NCI-H2029 (cell line): ENCODE results near the gene OR1I1.

ENCODE experiments used
- DNase-seq: peaks from one replicate; lab custom pipeline; 2025; lab: John Stamatoyannopoulos, UW

Gene OR1I1

DNA sequence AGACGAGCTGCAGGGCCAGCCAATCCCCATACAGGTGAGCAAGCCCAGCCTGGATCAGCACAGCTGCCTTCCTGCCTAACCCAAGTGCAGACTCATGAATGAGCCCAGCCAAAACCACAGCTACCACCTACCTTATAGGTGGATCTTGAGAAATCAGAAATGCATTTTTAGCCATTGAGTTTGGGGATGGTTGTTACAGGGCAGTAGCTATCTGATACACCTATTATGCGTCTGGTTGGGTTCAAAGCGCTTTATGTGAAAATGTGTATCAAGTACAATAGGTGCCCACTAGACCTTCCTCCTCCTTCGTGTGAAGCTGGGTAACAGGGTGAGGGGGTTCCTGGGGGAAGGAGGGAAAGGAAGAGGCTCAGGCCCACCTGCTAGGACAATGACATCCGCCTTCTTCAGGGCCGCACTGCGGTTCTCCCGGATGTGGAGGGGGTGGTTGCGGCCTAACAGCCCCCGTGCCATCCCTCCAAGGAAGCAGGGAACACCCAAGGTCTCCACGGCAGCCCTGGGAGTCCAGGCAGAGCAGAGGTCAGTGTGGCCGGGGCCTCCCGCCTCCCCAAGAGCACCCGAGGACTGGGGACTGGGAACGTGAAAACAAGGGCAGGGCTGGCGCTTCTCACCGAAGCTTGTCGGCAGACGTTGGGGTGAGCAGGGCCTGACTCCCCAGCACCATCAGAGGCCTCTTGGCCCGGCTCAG lies 36.9 kb downstream of the OR1I1 start:
- no peak for DNase-seq

DNA sequence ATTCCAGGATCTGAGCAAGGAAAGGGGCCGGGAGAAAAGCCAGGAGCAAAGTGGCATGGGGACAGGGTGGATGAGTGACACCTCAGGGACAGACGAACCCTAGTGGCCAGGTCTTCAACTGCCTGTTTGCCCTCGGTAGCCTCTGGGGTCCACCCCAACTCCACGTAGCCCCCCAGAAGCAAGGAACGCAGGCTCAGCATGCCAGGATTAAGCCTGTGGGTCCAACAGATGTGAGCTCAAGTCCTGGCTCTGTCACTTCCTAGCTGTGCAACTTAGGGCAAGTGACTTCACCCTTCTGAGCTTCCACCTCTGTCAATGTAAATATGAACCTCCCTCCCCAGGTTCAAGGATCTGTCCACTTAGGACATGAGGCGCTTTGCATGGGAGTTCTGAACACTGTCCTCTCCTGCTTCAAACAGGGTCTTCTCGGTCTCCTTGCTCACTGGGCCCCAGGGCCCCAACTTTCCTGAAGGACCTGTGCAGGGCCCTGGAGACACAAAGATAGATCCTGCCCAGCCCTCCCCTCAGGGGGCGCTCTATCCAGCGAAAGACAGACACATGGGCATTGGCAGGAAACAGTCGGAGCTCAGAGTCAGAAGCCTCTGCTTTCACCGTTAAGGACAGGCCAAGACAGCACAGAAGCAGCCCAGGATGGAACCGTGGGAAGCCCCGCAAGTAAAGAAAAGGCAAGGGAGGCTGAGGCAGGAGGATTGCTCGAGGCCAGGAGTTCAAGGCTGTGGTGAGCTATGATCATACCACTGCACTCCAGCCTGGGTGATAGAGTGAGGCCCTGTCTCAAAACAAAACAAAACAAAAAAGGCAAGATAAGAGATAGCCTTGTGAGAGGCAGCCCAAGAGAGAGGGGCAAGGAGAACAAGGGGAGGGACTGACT lies 38.4 kb downstream of the OR1I1 start:
- DNase-seq: no peak

DNA sequence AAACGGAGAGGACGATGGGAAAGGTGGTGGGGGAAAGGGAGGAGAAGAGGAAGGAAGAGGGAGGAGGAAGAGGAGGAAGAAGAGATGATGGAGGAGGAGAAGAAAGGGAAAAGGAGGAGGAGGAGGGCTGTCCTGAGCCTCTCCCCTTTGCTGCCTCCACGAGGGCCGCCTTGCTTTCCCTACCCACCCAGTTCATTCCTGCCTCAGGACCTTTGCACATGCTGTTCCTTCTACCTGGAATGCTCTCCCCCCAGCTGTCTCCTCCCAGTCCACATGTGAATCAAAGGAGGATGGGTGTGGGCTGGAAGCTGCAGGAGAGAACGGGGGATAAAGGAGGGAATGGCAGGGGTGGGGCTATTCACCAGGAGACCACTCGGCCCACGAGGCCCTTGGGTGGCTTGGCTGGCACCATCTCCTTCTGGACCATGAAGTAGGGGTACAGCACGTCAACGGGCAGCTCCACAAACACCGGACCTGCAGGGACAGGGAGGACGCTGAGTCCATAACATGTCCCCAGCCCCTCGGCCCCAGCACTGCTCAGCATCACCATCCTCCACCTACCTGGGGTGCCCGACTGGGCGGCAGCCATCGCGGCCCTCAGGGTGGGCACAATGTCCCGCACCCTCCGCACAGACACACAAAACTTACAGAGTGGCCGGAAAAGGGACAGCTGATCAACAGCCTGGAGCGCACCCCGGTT lies 40.5 kb downstream of the OR1I1 start:
- no peak for DNase-seq

DNA sequence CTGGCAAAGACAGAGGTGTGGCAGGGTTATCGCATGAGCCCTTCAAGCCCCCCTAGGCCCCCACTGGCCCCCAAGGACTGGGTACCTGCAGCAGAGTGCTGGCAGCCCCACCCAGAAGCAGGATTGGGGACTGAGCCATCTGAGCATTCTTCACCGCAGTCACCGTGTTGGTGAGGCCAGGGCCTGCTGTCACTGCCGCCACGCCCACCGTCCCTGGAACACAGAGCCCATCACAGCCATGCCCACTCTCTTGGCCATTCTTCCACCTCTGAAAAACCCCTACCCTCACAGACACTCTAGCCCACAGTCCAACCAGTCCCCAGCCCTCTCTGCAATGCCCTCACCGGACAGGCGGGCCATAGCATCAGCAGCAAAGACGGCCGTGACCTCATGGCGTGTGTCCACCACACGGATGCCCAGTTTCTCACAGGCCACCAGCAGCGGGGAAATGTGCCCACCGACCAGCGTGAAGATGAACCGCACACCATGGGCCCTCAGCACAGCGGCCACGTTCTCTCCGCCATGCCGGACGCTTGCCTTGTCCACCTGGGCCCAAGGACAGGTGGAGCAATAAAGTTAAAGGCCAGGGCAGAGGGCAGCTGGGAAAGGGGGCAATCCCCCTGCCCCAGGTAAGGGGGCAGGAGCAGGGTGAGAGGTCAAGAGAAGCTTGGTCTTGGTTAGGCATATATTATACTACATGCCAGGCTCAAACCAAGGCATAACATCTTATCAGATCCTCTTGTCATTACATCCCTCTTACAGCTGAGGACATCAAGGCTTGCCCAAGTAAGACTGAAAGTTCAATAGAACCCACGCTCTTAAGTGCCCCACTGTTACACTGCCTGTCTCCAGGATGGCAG lies 41.2 kb downstream of the OR1I1 start:
- no peak for DNase-seq

DNA sequence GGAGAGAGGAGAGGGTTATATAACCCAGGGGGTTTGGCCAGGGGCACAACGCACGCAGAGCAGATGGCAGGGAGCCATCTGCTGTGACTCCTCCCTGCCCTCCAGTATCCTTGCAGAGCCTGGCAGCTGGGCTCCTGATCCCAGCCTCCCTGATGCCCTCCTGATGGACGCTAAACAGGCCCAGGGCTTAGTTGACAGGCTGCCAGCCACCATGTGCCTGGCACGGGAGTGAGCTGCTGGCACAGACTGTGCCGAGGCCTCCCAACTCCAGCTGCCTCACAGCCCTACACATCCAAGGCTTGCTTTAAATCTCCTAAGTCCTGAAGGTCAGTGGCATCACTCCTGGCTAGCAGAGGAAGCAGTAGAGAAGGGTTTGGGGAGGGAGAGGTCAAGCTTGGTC lies 41.9 kb downstream of the OR1I1 start:
- peak; percentile 78 for DNase-seq

DNA sequence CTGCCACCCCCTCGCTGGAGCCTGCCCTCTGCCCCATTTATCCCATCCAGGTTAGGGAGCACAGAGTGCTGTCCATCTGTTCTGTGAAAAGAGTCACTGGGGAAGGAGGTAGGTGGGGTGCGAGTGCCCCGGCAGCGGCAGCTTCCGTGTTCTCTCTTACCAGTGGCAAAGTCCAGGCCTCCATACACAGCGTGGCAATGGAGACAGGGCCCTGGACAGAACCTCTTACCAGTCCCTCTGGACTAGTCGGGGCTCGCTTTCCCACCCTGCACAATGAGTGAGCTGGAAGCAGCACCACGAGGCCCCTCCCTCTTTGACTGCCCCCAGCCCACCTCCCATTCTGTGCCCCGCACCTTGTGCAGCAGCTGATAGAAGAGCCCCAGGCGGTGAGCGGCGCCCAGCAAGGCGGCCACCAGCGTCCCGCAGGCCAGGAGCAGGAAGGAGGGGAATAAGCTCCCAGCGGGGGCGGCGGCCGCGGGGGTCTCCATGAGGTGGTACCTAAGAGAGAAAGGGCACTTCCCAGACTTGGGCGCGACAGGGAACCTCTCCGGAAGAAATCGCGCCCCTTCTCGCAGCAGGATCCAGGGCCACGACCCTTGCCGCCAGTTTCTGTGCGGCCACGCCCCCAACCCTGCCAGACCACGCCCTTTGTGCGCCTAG lies 42.7 kb downstream of the OR1I1 start:
- DNase-seq: no peak

- peak; percentile 97 for DNase-seq
Measured at GRCh38 chr19:15125232-15126067, 43.4 kb downstream of the OR1I1 start.

DNA sequence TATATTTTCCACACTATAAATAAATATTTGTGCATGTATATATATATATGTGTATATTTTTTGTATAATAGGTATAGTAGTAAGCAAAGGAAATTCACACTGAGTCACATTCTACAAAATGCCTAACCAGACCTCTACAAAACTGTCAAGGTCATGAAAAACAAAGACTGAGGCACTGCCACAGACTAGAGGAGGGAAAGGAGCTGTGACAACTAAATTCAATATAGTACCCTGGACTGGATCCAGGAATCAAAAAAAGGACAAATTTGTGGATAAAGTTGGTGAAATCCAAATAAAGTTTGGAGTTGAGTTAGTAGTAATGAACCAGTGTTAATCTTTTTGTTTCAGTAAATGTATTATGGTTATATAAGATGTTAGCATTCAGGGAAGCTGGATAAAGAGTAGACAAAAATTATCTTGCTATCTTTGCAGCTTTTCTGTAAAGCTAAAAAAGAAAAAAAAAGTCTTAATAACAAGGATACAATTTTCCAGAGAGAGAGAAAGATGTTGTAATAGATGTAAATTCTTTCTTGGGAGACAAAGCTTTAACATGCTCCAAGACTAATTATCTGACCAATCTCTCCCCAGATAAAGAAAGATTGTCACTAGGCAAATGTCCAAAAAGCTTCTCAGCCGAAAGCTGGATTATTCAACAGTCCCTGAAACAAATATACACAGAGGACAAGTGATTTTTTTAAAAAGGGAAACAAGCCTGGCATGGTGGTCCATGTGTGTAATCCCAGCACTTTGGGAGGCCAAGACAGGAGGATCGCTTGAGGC lies 44.3 kb downstream of the OR1I1 start:
- no peak for DNase-seq

DNA sequence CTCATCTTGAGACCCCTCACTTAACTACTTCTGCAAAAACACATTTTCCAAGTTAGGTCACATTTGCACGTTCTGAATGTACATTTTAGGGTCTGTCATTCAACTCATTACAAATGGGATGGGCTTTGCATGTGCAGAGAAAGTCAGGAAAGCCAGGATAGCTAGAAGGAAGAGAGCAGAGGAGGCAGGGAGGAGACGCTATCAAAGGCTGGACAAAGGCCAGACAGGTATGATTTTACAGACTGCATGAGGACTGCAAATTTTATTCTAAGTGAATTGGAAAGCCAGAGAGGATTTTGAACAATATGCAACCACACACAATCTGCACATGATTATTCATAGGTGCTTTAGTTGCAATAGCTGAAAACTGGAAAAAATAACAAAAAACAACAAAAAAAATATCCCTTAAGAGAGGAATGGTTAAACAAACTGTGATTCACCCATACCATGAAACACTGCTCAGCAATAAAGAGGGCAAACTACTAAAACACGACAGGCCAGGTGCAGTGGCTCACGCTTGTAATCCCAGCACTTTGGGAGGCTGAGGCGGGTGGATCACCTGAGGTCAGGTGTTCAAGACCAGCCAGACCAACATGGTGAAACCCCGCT lies 46.3 kb downstream of the OR1I1 start:
- no peak for DNase-seq

- no peak for DNase-seq
Measured at GRCh38 chr19:15129856-15130585, 48.0 kb downstream of the OR1I1 start.

- no peak for DNase-seq
Measured at GRCh38 chr19:15136234-15136954, 54.4 kb downstream of the OR1I1 start.

GRCh38 chr19:15137777-15138176 lies 55.8 kb downstream of the OR1I1 start:
- DNase-seq: no peak

GRCh38 chr19:15138427-15138826 lies 56.4 kb downstream of the OR1I1 start:
- no peak for DNase-seq

GRCh38 chr19:15141143-15141542 lies 59.1 kb downstream of the OR1I1 start:
- no peak for DNase-seq

- no peak for DNase-seq
Measured at GRCh38 chr19:15142313-15142712, 60.3 kb downstream of the OR1I1 start.
